Activated naive CD4-positive, alpha-beta T cell treated with anti-CD3 and anti-CD28 coated beads for 36 hours (primary cell): Measurements from ENCODE around the gene ACVR1C. TPM values are rescaled to one million over a fixed set of nuclear protein-coding genes. Genes with fewer than 3 reads are reported as not detected.

Source experiments
- CTCF ChIA-PET: fragments of 350-600 bp; sonication (Branson Sonifier 250); formaldehyde crosslinking; loops from one replicate; lab custom pipeline; 2021; ENCODE audit warnings: antibody characterized with exemption; lab: Charles Lee
- DNase-seq: peaks from one replicate; pipeline ENCODE4 v3.0.0-alpha.2; 2020
- H3K27ac Mint-ChIP-seq: one replicate; pipeline ENCODE4 v1.8.0; 2021; ENCODE audit warnings: mild to moderate bottlenecking, mixed read lengths
- H3K27me3 Mint-ChIP-seq: one replicate; pipeline ENCODE4 v1.8.0; 2021; ENCODE audit warnings: low read depth, mixed read lengths
- H3K36me3 Mint-ChIP-seq: one replicate; pipeline ENCODE4 v1.8.0; 2021; ENCODE audit warnings: low read depth, mixed read lengths
- H3K4me1 Mint-ChIP-seq: one replicate; pipeline ENCODE4 v1.8.0; 2021; ENCODE audit warnings: low read depth, mixed read lengths
- H3K4me3 Mint-ChIP-seq: one replicate; pipeline ENCODE4 v1.8.0; 2021; ENCODE audit warnings: mild to moderate bottlenecking, moderate library complexity, mixed read lengths
- H3K9me3 Mint-ChIP-seq: one replicate; pipeline ENCODE4 v1.8.0; 2021; ENCODE audit warnings: mixed read lengths
- intact Hi-C: fragments of 100-400 bp; cut with micrococcal nuclease; formaldehyde crosslinking; loops from one replicate; pipeline ENCODE4 v1.15.1; 2023
- total RNA-seq, 2 experiments: library from RNA; stranded (reverse); gene quantifications; one replicate each; pipeline ENCODE4 v1.2.3, GENCODE V29; 2021

The ACVR1C gene
- total RNA-seq = 1 to 10 TPM; 3.5 to 3.6 TPM

DNA sequence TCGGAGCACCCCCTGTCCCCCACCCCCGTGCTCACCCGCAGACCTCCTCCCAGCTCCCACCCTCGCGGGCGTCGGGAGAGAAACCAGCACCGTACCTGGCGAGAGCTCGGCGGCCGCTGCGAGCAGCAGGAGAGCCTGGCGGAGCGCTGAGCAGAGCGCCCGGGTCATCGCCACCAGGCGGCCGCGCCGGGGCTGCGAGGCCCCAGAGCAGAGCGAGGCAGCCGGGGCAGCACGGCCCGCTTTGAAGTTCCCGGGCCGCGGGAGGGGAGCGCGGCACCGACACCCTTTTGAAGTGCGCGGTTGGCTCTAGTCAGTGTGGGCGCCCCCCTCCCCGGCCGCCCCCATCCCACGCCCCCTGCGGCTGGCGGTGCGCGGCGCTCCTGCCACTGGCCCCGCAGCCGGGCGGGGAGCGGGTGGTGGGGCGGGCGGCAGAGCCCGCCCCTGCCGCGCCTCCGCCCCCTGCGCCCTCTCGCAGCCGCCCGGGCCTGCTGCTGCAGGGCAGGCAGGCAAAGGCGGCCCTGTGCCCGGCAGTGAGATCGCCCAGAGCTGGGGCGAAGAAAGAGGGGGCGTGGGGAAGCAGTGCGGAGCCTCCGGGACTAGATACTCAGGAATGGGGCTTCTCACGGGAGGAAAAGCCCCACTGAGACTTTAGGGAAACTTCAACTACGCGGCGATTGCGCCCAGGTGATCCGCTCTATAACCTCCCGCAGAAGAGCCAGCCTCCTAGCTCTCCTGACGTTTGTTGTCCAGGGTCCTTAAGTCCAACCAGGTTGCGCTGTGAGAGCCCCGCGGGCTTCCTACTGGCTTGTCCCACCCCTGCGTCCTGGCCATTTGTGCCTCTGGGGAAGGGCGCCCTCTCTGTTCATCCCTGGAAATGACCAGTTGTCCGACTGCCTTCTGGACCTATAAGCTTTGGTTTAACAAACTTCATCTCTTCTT lies at the start of gene ACVR1C:
TSS of gene ACVR1C (minus strand) at position 388 of the 939 bp plus-strand sequence. CDS start at position 168, 220 bp downstream.
- Mint-ChIP-seq H3K4me3 (peak within 1 kb of the TSS; percentile 94), H3K27ac (no peak within 1 kb of the TSS), H3K4me1 (peaks cover 37% of the 10 kb centered on the region), H3K36me3 (no peaks in the 10 kb centered on the region), H3K27me3 (peaks cover 2% of the 10 kb centered on the region), H3K9me3 (no peaks in the 10 kb centered on the region)
- peak; percentile 83 for DNase-seq
- CTCF ChIA-PET = interaction anchor here (0.6 to 4.5 kb wide), 37 partner anchors 9 to 396 kb away, joined by 3 to 52 read pairs (median 3); no protein-coding TSS in a partner anchor
- intact Hi-C loops = loop anchor here (1.0 to 5.0 kb wide), 11 partner anchors 131 to 1659 kb away; partner anchors contain the start of genes CCDC148, NR4A2, PKP4 and WDSUB1

DNA sequence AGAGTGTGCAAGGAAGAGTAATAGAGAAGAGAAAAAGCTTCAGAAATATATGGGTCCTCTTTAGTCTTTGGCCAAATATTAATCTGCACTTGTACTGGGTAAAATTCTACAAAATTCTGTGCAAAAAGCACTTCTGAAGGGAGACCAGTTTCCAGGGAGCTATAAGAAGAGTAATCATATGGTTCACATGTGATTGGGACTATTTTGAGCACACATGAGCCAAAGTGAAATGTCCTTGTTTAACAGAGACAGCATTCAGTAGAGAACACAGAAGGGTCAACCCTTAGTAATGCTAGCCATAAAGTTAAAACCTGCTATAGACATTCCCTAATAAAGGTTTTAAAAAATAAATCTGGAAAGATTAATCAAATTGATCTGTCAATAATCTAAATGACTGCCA lies 49.3 kb upstream of the ACVR1C start:
- CTCF ChIA-PET = no interaction called here
- Mint-ChIP-seq H3K27me3 (no peaks in the 10 kb centered on the region), H3K36me3 (no peaks in the 10 kb centered on the region), H3K27ac (no peak overlapping the region), H3K4me1 (no peaks in the 10 kb centered on the region), H3K4me3 (no peak overlapping the region), H3K9me3 (peaks cover 1% of the 10 kb centered on the region)
- intact Hi-C loops = no loop called here
- DNase-seq = no peak

DNA sequence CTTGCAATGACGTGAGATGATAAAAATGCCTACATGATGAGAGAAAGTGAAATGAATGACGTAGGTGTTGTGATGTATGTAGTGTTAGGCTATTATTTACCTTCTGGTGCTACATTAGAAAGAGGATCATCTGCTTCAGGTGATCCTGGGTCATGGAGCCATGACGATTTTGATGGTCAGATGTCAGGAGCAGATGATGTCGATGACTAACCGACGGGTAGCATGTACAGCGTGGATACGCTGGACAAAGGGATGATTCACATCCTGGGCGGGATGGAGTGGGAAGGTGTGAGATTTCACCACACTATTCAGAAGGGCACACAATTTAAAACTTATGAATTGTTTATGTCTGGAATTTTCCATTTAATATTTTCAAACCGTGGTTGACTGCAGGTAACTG lies 43.5 kb upstream of the ACVR1C start:
- H3K27me3 Mint-ChIP-seq = no peaks in the 10 kb centered on the region
- CTCF ChIA-PET = no interaction called here
- intact Hi-C loops = no loop called here
- H3K9me3 Mint-ChIP-seq = no peaks in the 10 kb centered on the region
- DNase-seq = no peak
- no peak overlapping the region for H3K4me3 Mint-ChIP-seq
- no peaks in the 10 kb centered on the region for H3K36me3 Mint-ChIP-seq
- no peaks in the 10 kb centered on the region for H3K4me1 Mint-ChIP-seq
- H3K27ac Mint-ChIP-seq = no peak overlapping the region

DNA sequence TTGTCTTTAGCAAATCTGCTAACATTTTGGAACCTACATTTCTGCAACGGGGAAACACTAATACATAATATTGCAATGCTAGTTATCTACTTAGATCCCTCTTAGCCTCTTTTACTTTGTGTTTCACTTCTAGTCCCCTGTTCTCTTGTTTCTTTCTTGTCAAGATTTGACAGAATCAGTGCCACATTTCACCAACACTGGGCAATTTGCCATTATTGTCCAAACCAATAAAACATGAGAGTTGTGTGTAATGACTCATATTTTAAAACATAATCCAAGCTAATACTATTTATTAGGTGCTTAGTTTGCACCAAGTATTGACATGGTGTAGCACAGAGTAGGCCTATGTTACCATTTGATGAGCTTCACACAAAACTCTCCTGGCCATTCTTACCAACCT lies 33.7 kb upstream of the ACVR1C start:
- Mint-ChIP-seq H3K4me1 (no peaks in the 10 kb centered on the region), H3K4me3 (no peak overlapping the region), H3K27me3 (no peaks in the 10 kb centered on the region), H3K9me3 (peaks cover 2% of the 10 kb centered on the region), H3K27ac (no peak overlapping the region), H3K36me3 (no peaks in the 10 kb centered on the region)
- DNase-seq = no peak
- CTCF ChIA-PET = no interaction called here
- intact Hi-C loops = no loop called here

DNA sequence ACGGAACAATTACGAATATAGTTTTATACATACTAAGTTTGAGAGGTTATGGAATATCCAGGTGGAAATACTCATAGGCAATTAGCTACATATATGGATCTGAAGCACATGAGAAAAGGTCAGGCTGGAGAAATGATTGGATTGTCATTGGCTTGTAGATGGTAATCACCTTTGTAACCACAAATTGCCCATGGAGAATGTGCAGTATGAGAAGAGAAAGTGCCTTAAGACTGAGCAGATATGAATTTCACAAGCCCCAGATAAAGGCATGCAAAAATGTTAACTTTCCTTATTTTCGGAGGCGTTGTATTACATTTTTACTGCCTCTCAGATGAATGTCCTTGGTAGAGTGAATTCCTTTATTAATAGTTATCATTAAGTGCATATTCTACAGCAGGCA lies 33.1 kb upstream of the ACVR1C start:
- Mint-ChIP-seq H3K36me3 (no peaks in the 10 kb centered on the region), H3K4me3 (no peak overlapping the region), H3K9me3 (peaks cover 2% of the 10 kb centered on the region), H3K27me3 (no peaks in the 10 kb centered on the region), H3K27ac (no peak overlapping the region), H3K4me1 (no peaks in the 10 kb centered on the region)
- CTCF ChIA-PET = no interaction called here
- intact Hi-C loops = no loop called here
- no peak for DNase-seq

DNA sequence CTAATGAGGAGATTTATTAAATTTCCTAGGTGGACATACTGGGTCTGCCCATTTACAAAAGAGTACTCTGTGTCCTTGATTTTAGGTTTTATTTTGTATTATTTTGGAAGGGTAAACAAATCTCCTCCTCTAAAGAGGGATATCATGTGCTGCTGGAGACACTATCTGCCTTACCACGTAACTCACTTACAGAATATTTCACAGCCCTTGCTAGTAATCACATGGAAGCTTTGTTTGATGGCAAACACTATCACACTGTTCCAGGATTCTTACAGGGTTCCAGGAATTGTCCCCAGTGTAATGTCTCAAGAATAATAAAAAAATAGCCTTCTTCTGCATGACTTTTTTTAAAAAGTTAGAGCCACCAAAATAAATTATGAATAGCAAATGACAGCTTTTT lies 29.2 kb upstream of the ACVR1C start:
- intact Hi-C loops = loop anchor here (5.0 kb wide), 1 partner anchor 64 kb away; no protein-coding TSS in a partner anchor
- CTCF ChIA-PET = interaction anchor here (0.8 kb wide), 1 partner anchor 355 kb away, joined by 3 read pairs; no protein-coding TSS in a partner anchor
- Mint-ChIP-seq H3K4me1 (no peaks in the 10 kb centered on the region), H3K27me3 (no peaks in the 10 kb centered on the region), H3K9me3 (no peaks in the 10 kb centered on the region), H3K27ac (no peak overlapping the region), H3K36me3 (no peaks in the 10 kb centered on the region), H3K4me3 (no peak overlapping the region)
- no peak for DNase-seq

DNA sequence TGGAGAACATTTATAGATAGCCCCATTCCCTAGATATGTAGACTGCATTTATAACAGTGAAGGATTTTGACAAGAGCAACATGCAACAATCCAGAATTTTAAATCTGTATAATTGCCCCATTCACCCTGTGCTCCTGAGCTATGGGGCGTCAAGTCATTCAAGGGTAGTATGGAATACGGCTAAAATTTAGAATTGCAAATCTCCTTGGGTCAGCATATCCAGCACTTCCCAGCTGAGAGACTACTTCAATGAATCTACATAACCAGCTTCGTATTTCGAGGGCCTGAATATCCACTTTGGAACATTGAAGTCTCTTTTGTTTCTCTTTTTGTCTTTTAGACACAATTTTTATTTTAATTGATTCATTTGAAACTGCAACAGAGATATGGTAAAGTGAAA lies 28.4 kb upstream of the ACVR1C start:
- Mint-ChIP-seq H3K27me3 (no peaks in the 10 kb centered on the region), H3K9me3 (no peaks in the 10 kb centered on the region), H3K36me3 (no peaks in the 10 kb centered on the region), H3K27ac (no peak overlapping the region), H3K4me1 (no peaks in the 10 kb centered on the region), H3K4me3 (no peak overlapping the region)
- CTCF ChIA-PET = no interaction called here
- DNase-seq = no peak
- intact Hi-C loops = loop anchor here (5.0 kb wide), 1 partner anchor 65 kb away; no protein-coding TSS in a partner anchor

DNA sequence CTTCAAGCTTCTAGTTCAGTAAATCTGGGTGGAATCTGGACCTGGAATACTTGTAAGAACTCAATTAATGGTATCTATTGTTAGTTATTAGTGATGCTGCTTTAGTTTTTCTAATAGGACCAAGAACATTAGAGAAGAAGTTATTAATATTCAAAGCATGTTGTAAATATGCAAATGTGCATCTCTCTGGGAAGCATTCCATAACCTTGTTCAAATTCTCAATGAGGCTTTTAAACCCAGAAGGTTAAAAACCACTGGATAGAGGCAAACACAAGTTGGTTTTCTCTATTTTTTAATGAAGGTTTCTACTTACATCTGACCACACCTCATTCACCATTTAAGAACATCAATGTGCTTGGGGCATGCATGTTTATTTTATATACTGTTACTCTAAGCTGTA lies 16.1 kb upstream of the ACVR1C start:
- Mint-ChIP-seq H3K27me3 (no peaks in the 10 kb centered on the region), H3K27ac (no peak overlapping the region), H3K4me1 (no peaks in the 10 kb centered on the region), H3K36me3 (no peaks in the 10 kb centered on the region), H3K4me3 (no peak overlapping the region), H3K9me3 (no peaks in the 10 kb centered on the region)
- intact Hi-C loops = no loop called here
- CTCF ChIA-PET = interaction anchor here (2.6 kb wide), 1 partner anchor 16 kb away, joined by 13 read pairs; the partner anchor contains the start of gene ACVR1C
- no peak for DNase-seq

DNA sequence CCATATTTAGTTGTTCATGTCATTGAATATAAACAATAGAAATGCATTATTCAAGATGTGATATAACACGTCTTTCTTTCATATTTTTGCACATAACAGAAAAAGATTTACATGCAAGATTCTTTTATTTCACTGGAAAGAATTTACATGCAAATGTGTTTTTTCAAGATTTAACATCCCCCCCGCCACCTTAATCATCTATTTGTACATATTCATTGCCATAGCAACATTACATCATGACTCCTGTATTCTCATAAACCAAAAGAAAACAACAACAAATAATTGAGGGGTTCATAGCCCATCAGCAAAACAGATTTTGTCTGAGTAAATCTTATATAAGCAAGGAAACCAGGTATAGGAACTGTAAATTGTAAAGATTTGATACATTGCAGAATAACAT lies 3.2 kb upstream of the ACVR1C start:
- Mint-ChIP-seq H3K27me3 (peaks cover 2% of the 10 kb centered on the region), H3K9me3 (no peaks in the 10 kb centered on the region), H3K4me3 (no peak overlapping the region), H3K27ac (no peak overlapping the region), H3K36me3 (no peaks in the 10 kb centered on the region), H3K4me1 (peaks cover 15% of the 10 kb centered on the region)
- CTCF ChIA-PET = interaction anchor here (0.5 to 0.6 kb wide), 3 partner anchors 85 to 343 kb away, joined by 3 read pairs; no protein-coding TSS in a partner anchor
- intact Hi-C loops = no loop called here
- no peak for DNase-seq

DNA sequence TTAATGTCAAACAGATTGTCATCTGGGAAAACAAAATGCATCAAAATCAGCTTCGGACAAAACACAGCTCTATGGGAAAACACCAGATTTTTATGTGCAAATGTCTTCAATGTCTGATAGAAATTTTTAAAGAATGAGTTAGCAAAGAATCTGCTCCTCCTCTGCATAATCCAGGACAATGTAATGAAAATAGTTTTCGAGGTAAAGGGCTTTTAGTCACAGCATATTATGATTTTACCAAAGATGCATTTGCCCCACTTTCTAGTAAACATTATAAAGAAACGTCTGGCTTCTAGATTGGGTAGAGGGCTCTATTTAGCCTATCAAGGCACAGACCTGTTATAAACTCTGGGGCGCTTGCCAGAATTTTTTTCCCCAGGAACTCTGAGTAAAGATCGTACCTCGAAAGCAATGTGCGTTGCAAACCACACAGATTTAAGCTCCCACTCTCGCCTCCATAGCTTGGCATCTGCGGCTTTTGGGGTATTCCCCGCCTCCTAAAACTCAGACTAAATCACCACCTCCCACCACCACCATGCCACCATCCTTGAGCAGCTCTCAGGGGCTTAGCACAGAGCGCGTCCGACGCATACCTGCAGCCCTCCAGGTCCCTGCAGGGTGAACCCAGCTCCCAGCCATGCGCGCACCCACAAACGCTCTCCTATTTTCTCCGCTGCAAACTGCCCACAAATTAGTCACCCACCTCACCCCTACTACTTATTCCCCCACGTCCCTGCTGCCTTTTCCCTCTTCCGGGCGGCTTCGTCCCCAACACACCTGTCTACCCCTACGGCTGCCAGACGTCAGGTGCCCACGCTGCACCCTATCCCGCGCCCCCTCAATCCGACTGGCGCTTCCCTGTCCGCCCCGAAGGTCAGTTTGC lies 829 bp downstream of the ACVR1C start:
- peak; percentile 66 for DNase-seq
- no peak overlapping the region for H3K27ac Mint-ChIP-seq
- peak overlapping the region; percentile 94 for H3K4me3 Mint-ChIP-seq
- H3K36me3 Mint-ChIP-seq = no peaks in the 10 kb centered on the region
- peaks cover 5% of the 10 kb centered on the region for H3K9me3 Mint-ChIP-seq
- H3K4me1 Mint-ChIP-seq = peaks cover 37% of the 10 kb centered on the region
- H3K27me3 Mint-ChIP-seq = peaks cover 2% of the 10 kb centered on the region
- CTCF ChIA-PET = interaction anchor here (0.6 to 4.5 kb wide), 22 partner anchors 13 to 383 kb away, joined by 3 to 52 read pairs (median 3); no protein-coding TSS in a partner anchor
- intact Hi-C loops = loop anchor here (1.0 to 5.0 kb wide), 10 partner anchors 131 to 1659 kb away; partner anchors contain the start of genes CCDC148, NR4A2, PKP4 and WDSUB1

DNA sequence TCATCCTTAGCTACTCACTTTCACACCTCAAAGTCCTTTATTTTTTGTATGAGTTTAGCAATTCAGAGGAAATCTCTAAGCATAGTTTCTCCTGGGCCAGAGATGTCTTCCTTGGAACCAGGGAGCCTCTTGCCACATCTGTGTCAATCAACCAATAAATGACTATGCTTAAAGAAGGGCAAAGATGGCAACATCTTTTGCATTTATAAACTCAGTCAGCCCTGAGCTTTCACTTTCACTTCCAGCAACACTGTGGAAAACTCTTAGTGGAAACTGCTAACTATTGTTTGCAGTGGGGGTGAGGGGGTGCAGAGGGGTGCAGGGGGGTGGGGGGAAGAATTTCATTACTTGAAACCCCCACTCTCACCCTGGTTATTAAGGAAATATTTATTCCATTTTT lies 3.4 kb downstream of the ACVR1C start:
- peaks cover 2% of the 10 kb centered on the region for H3K36me3 Mint-ChIP-seq
- H3K9me3 Mint-ChIP-seq = peaks cover 10% of the 10 kb centered on the region
- no peak overlapping the region for H3K27ac Mint-ChIP-seq
- peaks cover 4% of the 10 kb centered on the region for H3K27me3 Mint-ChIP-seq
- peaks cover 37% of the 10 kb centered on the region for H3K4me1 Mint-ChIP-seq
- H3K4me3 Mint-ChIP-seq = peak overlapping the region; percentile 55
- CTCF ChIA-PET = interaction anchor here (0.6 to 2.7 kb wide), 2 partner anchors 28 to 74 kb away, joined by 4 to 15 read pairs; no protein-coding TSS in a partner anchor
- intact Hi-C loops = loop anchor here (5.0 kb wide), 4 partner anchors 223 to 1662 kb away; partner anchors contain the start of genes NR4A2 and WDSUB1
- peak; percentile 28 for DNase-seq
